ENCODE measurements around the gene TTLL6.

The TTLL6 gene

GRCh38 chr17:48757524-48757961, 59.5 kb downstream of the TTLL6 start:
- DNase-seq: no peak

GRCh38 chr17:48756830-48757251, 60.2 kb downstream of the TTLL6 start:
- DNase-seq: peak; percentile 92

GRCh38 chr17:48755356-48755755, 61.7 kb downstream of the TTLL6 start:
- DNase-seq: no peak

GRCh38 chr17:48754500-48755261, 62.3 kb downstream of the TTLL6 start:
- DNase-seq: no peak

GRCh38 chr17:48753794-48754499, 63.1 kb downstream of the TTLL6 start:
- no peak for DNase-seq

GRCh38 chr17:48752399-48753288, 64.4 kb downstream of the TTLL6 start:
- DNase-seq: no peak

GRCh38 chr17:48751733-48752398, 65.2 kb downstream of the TTLL6 start:
- DNase-seq: no peak

GRCh38 chr17:48751172-48751571, 65.9 kb downstream of the TTLL6 start:
- no peak for DNase-seq

- DNase-seq: no peak
These were observed 67.1 kb downstream of the TTLL6 start for GRCh38 chr17:48749621-48750553.

GRCh38 chr17:48748718-48749566, 68.1 kb downstream of the TTLL6 start:
- no peak for DNase-seq

GRCh38 chr17:48747445-48748363, 69.3 kb downstream of the TTLL6 start:
- no peak for DNase-seq

GRCh38 chr17:48746916-48747444, 70.0 kb downstream of the TTLL6 start:
- DNase-seq: no peak

GRCh38 chr17:48745381-48746275, 71.4 kb downstream of the TTLL6 start:
- no peak for DNase-seq

- no peak for DNase-seq
These were observed 76.5 kb downstream of the TTLL6 start for GRCh38 chr17:48740537-48740936.

- DNase-seq: no peak
These were observed 78.1 kb downstream of the TTLL6 start for GRCh38 chr17:48738803-48739526.

GRCh38 chr17:48738424-48738802, 78.6 kb downstream of the TTLL6 start:
- DNase-seq: no peak

- DNase-seq: no peak
These were observed 79.5 kb downstream of the TTLL6 start for GRCh38 chr17:48737330-48738043.

Measured in NCI-H2081 treated with DMSO at 0.1 percent for 48 hours (cell line).